Natural killer cell (primary cell): ENCODE results near the gene DNAJB1. TPM values are rescaled to one million over a fixed set of nuclear protein-coding genes. Genes with fewer than 3 reads are reported as not detected.

Source experiments
- ATAC-seq, 3 donors: fragments of 150-1000 bp in 2 of 3; fragments of 200-7000 bp in 1 of 3; cut with Tn5 transposase; 1 replicate in 1 of 3; 2 replicates in 2 of 3; pipeline ENCODE4 v1.10.0; 2021; ENCODE audit warnings: mild to moderate bottlenecking in 2 of 3, moderate library complexity in 2 of 3
- DNase-seq, 2 donors: peaks; one replicate each; pipeline versions ENCODE4 v3.0.0 to v3.0.0-alpha.2; 2013 to 2021; ENCODE audit warnings: mixed read lengths in 1 of 2
- H3K27ac ChIP-seq: one replicate; pipeline ENCODE4 v1.5.1; 2013; ENCODE audit warnings: mild to moderate bottlenecking, low read length
- H3K27me3 ChIP-seq: one replicate; pipeline ENCODE4 v1.6.1; 2013; ENCODE audit warnings: low read length; ENCODE audit not compliant: control insufficient read depth, insufficient read depth
- H3K36me3 ChIP-seq: one replicate; pipeline ENCODE4 v1.6.1; 2013; ENCODE audit warnings: low read length; ENCODE audit not compliant: control insufficient read depth, insufficient read depth
- H3K4me1 ChIP-seq: one replicate; pipeline ENCODE4 v1.6.1; 2013; ENCODE audit warnings: low read length; ENCODE audit not compliant: control insufficient read depth, insufficient read depth
- H3K4me3 ChIP-seq: one replicate; pipeline ENCODE4 v1.5.1; 2013; ENCODE audit warnings: low read length
- H3K9me3 ChIP-seq: one replicate; pipeline ENCODE4 v1.6.1; 2013; ENCODE audit warnings: low read length; ENCODE audit not compliant: control insufficient read depth, insufficient read depth
- H3K27ac Mint-ChIP-seq, 2 donors: one replicate each; pipeline ENCODE4 v1.8.0; 2022; ENCODE audit warnings: mild to moderate bottlenecking in 2 of 2, mixed read lengths in 2 of 2, moderate library complexity in 1 of 2
- H3K27me3 Mint-ChIP-seq, 2 donors: one replicate each; pipeline ENCODE4 v1.8.0; 2022; ENCODE audit warnings: low read depth in 2 of 2, mixed read lengths in 2 of 2
- H3K36me3 Mint-ChIP-seq: one replicate; pipeline ENCODE4 v1.8.0; 2022; ENCODE audit warnings: mixed read lengths
- H3K4me1 Mint-ChIP-seq, 2 donors: one replicate each; pipeline ENCODE4 v1.8.0; 2022; ENCODE audit warnings: mixed read lengths in 2 of 2
- H3K4me3 Mint-ChIP-seq: one replicate; pipeline ENCODE4 v1.8.0; 2022; ENCODE audit warnings: mild to moderate bottlenecking, moderate library complexity, mixed read lengths
- H3K9me3 Mint-ChIP-seq, 2 donors: one replicate each; pipeline ENCODE4 v1.8.0; 2022; ENCODE audit warnings: mixed read lengths in 2 of 2
- WGBS: methylation state at CpG from one replicate; pipeline ENCODE4 v1.1.7; 2013; ENCODE audit warnings: missing lambda C conversion rate; ENCODE audit not compliant: insufficient coverage; 5-methylcytosine and 5-hydroxymethylcytosine counted together
- intact Hi-C: fragments of 100-400 bp; cut with micrococcal nuclease; formaldehyde crosslinking; loops from one replicate; pipeline ENCODE4 v1.14.2; 2022
- total RNA-seq, 4 donors: library from RNA; stranded (reverse); fragments of 120-200 nt in 1 of 4; gene quantifications; one replicate each; pipeline versions ENCODE4 v1.2.3 to v1.2.4, GENCODE V29; 2013 to 2022
- TF ChIP-seq, protein P1 (sequence below): fragments of 200-600 bp; IDR thresholded peaks from one replicate; pipeline ENCODE4 v1.8.0; 2022; ENCODE audit warnings: antibody characterized with exemption

DNAJB1 gene
- total RNA-seq, 3 donors from 2014 or later (not counting 1 experiment from before 2014, with no cell fraction given), result 148 to 238 (median 192) TPM

DNA sequence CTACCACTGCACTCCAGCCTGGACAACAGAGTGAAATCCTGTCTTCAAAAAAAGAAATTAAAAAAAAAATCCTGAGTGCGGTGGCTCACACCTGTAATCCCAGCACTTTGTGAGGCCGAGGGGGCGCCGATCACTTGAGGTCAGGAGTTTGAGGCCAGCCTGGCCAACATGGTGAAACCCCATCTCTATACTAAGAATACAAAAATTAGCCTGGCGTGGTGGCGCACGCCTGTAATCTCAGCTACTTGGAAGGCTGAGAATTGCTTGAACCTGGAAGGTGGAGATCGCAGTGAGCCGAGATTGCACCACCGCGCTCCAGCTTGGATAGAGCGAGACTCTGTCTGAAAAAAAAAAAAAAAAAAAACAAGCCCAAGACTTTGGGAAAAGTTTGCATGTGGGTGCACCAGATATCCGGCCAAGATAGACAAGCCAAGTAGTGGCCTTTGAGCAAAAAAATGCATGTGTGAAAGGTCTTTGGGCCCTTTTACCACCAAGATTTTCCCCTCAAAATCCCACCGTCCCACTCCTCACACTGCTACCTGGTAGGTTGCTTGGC, 5.7 kb downstream of the DNAJB1 start:
- no peaks in the 10 kb centered on the region for H3K27me3 Mint-ChIP-seq
- H3K4me1 ChIP-seq, result peaks cover 23% of the 10 kb centered on the region
- no peaks in the 10 kb centered on the region for H3K27me3 ChIP-seq
- no peaks in the 10 kb centered on the region for H3K9me3 Mint-ChIP-seq
- H3K4me1 Mint-ChIP-seq, result peaks cover 24 to 32% of the 10 kb centered on the region in 2 donors
- no peak for ATAC-seq
- H3K27ac Mint-ChIP-seq, result no peak overlapping the region
- WGBS, result 94% methylated on average over 14 of the region's 14 CpGs
- intact Hi-C loops, result no loop called here
- no peak overlapping the region for H3K4me3 ChIP-seq
- H3K9me3 ChIP-seq, result no peaks in the 10 kb centered on the region
- peaks cover 34% of the 10 kb centered on the region for H3K36me3 ChIP-seq
- peaks cover 8% of the 10 kb centered on the region for H3K36me3 Mint-ChIP-seq
- H3K4me3 Mint-ChIP-seq, result no peak overlapping the region
- TF ChIP-seq, protein P1, sequence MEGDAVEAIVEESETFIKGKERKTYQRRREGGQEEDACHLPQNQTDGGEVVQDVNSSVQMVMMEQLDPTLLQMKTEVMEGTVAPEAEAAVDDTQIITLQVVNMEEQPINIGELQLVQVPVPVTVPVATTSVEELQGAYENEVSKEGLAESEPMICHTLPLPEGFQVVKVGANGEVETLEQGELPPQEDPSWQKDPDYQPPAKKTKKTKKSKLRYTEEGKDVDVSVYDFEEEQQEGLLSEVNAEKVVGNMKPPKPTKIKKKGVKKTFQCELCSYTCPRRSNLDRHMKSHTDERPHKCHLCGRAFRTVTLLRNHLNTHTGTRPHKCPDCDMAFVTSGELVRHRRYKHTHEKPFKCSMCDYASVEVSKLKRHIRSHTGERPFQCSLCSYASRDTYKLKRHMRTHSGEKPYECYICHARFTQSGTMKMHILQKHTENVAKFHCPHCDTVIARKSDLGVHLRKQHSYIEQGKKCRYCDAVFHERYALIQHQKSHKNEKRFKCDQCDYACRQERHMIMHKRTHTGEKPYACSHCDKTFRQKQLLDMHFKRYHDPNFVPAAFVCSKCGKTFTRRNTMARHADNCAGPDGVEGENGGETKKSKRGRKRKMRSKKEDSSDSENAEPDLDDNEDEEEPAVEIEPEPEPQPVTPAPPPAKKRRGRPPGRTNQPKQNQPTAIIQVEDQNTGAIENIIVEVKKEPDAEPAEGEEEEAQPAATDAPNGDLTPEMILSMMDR, result no peak
- H3K27ac ChIP-seq, result no peak overlapping the region
- no peak for DNase-seq

DNA sequence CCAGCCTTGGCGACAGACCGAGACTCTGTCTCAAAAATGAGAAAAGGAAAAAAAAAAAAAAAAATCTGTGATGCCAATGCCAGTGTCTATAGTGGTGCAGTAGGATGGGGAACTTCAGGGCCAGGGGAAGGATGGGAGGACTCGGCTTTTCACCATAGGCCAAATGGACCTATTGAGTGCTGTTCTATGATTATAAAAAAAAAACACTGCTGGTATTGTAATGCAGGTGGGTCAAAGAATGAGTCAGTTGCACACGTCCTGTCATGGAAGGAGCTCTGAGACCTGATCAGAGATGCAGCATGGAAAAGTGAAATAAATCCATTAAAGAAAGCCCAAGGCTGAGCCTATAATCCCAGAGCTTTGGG, 7.0 kb downstream of the DNAJB1 start:
- 91% methylated on average over 4 of the region's 4 CpGs for WGBS
- Histone ChIP-seq H3K36me3 (peaks cover 27% of the 10 kb centered on the region), H3K27me3 (no peaks in the 10 kb centered on the region), H3K4me3 (no peak overlapping the region), H3K4me1 (peaks cover 23% of the 10 kb centered on the region), H3K9me3 (no peaks in the 10 kb centered on the region), H3K27ac (no peak overlapping the region)
- no peaks in the 10 kb centered on the region for H3K27me3 Mint-ChIP-seq
- no peaks in the 10 kb centered on the region for H3K9me3 Mint-ChIP-seq
- H3K4me3 Mint-ChIP-seq, result peak overlapping the region; percentile 4
- ATAC-seq, result no peak
- intact Hi-C loops, result no loop called here
- peaks cover 12 to 26% of the 10 kb centered on the region in 2 donors for H3K4me1 Mint-ChIP-seq
- no peak for DNase-seq
- peak overlapping the region in 1 of 2 donors; percentile 27 for H3K27ac Mint-ChIP-seq
- peaks cover 8% of the 10 kb centered on the region for H3K36me3 Mint-ChIP-seq
- TF ChIP-seq, protein P1, result no peak

DNA sequence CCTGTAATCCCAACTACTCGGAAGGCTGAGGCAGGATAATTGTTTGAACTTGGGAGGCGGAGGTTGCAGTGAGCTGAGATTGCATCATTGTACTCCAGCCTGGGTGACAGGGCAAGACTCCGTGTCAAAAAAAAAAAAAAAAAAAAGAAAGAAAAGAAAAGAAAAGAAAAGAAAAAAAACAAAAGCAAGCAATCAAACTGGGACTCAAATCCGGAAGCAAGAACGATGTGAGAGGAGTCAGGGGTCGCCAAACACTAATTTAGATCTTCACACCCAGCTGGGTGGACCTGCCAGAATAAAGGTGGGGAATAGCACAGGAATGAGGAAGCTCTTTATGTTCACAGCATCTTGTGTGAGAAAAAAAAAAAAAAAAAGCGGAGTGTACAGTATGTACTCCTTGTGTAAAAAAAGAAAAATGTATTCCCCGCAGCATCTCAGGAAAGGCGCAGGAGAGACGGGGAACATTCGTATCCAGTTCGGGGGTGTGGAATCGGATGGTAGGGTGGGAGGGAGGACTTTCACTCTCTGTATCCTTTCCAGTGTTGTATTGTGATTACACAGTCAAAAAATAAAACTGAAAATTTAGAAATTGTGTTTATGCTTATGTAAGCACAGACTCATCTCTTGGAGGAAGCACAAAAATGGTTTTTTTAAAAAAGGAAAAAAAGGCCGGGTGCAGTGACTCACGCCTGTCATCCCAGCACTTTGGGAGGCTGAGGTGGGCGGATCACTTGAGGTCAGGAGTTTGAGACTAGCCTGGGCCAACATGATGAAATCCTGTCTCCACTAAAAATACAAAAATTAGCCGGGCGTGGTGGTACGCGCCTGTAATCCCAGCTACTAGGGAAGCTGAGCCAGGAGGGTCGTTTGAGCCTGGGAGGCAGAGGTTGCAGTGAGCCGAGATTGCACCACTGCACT, 7.6 kb downstream of the DNAJB1 start:
- Mint-ChIP-seq H3K27me3 (no peaks in the 10 kb centered on the region), H3K27ac (peak overlapping the region; percentile 26 to 27)
- DNase-seq, result no peak

More for the DNA sequence above, 7.6 kb downstream of the DNAJB1 start:
- Mint-ChIP-seq H3K9me3 (no peaks in the 10 kb centered on the region), H3K36me3 (peaks cover 8% of the 10 kb centered on the region), H3K4me3 (peak overlapping the region; percentile 4), H3K4me1 (peaks cover 13 to 24% of the 10 kb centered on the region in 2 donors)
- H3K27ac ChIP-seq, result no peak overlapping the region
- H3K27me3 ChIP-seq, result no peaks in the 10 kb centered on the region
- TF ChIP-seq, protein P1, result no peak
- intact Hi-C loops, result no loop called here
- peaks cover 23% of the 10 kb centered on the region for H3K4me1 ChIP-seq
- no peak for ATAC-seq
- WGBS, result 81% methylated on average over 21 of the region's 22 CpGs
- H3K9me3 ChIP-seq, result no peaks in the 10 kb centered on the region
- no peak overlapping the region for H3K4me3 ChIP-seq
- peaks cover 20% of the 10 kb centered on the region for H3K36me3 ChIP-seq
